ENCODE results near the gene USP3.

GRCh38 chr15:63615935-63616334 lies 111.5 kb downstream of the USP3 start:
- TF ChIP-seq MAZ (IDR thresholded peaks at IDR 0.05; ENCODE audit: borderline replicate concordance, low read depth, low read length) (no peak), CTCF (conservative IDR thresholded peaks at IDR 0.05; ENCODE audit: low read depth, low read length) (no peak), POLR2A (IDR thresholded peaks at IDR 0.05; ENCODE audit: low read depth, low read length) (no peak), CEBPB (IDR thresholded peaks at IDR 0.05; ENCODE audit: low read depth, low read length) (no peak), USF2 (IDR thresholded peaks at IDR 0.05; ENCODE audit: low read depth, low read length) (no peak), RAD21 (IDR thresholded peaks at IDR 0.05; ENCODE audit: low read length) (no peak), MXI1 (IDR thresholded peaks at IDR 0.05; ENCODE audit: borderline replicate concordance, low read depth, low read length) (no peak), SMC3 (IDR thresholded peaks at IDR 0.05; ENCODE audit: low read depth, low read length) (no peak), RCOR1 (IDR thresholded peaks at IDR 0.05; ENCODE audit: insufficient replicate concordance, low read length) (no peak)
